HG02571 (cell line): ENCODE measurements around the gene KRTAP9-8.
"Not testable (repeated sequence)": the region's sequence is repeated elsewhere in the genome, so short reads cannot be mapped to it uniquely, and the experiment has no call there.

Source experiments
- ATAC-seq: cut with Tn5 transposase; IDR thresholded peaks from one replicate; pipeline ENCODE4 v1.9.1; 2021; ENCODE audit warnings: mild to moderate bottlenecking, moderate library complexity; ENCODE audit not compliant: unreplicated experiment

Gene KRTAP9-8

DNA sequence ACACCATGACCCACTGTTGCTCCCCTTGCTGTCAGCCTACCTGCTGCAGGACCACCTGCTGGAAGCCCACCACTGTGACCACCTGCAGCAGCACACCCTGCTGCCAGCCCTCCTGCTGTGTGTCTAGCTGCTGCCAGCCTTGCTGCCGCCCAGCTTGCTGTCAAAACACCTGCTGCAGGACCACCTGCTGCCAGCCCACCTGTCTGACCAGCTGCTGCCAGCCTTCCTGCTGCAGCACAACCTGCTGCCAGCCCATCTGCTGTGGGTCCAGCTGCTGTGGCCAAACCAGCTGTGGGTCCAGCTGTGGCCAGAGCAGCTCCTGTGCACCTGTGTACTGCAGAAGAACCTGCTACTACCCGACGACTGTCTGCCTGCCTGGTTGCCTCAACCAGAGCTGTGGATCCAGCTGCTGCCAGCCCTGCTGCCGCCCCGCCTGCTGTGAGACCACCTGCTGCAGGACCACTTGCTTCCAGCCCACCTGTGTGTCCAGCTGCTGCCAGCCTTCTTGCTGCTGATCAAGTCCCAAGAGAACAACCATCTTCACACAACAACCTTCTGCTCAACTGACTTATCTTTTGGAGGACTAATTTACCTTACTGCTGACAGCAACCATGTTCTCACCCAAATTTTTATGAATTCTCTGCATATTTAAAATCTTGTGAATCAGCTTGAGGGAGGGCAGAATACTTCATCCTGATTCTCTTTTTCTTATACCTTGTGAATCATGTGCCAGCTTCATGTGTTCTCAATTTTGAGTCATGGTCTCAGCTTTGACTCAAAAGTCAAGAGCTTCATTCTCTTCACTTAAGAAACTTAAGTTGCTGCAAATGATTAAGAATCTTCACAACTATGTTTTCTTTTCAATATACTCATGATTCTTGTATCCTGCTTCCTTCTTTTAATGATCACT, 17.8 kb downstream of the KRTAP9-8 start, which contains the start of gene KRTAP9-9:
Gene KRTAP9-9, plus strand, starts transcription at position 4 of the 910 bp plus-strand sequence.
- not testable (repeated sequence) for ATAC-seq

DNA sequence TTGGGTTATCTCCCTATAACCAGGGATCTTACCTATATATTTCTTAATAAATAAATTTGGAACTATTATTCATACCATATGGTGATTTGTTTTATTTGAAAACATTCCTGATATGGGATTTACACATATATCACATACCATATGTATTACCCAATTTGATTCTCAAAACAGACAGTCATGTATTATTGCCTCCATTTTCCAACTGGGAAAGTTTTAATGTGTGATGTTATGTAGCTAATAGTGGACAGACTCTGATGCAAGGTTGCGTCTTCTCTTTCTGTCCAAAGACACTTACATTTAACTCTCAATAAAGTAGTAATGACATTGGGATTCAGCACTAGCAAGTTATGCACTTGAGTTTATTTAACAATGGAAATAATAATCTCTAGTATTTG, 18.5 kb downstream of the KRTAP9-8 start:
- no peak for ATAC-seq

DNA sequence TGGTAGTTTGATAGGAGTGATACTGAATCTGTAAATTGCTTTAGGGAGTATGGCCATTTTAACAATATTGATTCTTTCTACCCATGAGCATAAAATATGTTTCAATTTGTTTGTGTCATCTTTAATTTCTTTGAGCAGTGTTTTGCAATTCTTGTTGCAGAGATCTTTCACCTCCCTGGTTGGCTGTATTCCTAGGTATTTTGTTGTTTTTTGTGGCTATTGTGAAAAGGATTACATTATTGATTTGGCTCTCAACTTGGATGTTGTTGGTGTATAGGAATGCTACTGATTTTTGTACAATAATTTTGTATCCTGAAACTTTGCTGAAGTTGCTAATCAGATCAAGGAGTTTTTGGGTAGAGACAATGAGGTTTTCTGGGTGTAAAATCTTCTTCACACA, 20.6 kb downstream of the KRTAP9-8 start:
- no peak for ATAC-seq

DNA sequence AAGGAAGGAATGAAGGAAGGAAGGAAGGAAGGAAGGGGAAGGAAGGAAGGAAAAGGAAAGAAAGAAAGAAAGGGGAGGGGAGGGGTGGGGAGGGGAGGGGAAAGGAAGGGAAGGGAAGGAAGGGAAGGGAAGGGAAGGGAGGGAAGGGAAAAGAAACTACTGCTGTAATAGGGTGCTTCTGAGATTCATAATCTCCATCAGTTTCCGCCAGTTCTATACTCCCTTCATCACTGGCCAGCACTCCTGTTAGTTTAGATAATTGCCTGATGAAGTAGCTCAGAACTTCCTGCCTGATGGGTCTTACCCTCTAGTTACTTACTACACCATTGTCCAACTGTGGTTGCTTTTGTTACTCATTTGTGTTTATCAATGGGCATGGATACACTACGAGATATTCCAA, 25.4 kb downstream of the KRTAP9-8 start:
- no peak for ATAC-seq

DNA sequence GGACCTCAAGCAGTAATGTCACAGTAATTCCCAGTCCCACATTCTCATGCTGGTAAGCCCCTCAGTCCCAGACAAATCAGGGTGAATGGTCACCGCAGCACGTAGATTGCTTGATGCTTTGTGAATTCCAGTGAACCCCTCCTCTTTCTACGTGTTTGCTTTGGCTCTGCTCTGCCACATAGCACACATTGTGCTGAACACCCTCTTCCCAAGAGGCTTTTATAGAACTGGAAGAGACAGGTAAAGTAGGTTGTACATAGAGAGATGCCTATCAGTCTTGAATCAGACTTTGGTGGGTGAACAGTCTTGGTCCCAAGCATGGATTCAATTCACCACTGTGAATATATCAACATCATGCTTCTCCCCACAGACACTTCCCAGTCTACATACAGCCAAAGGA, 26.8 kb downstream of the KRTAP9-8 start:
- ATAC-seq: no peak

DNA sequence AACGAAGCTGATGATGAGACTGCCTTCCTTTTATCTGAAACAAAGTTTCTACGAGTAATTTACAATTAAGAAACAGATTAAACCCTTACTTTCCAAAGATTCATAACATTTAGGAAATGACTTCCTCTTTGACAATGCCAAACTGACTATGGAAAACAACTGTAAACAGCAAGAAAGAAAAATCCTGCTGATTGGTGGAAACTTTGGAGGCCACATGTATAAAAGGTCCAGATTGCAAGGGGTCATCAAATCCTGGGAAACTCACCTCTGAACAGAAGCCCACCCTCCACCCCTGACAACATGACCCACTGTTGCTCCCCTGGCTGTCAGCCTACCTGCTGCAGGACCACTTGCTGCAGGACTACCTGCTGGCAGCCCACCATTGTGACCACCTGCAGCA, 27.3 kb downstream of the KRTAP9-8 start, which contains the start of gene KRTAP9-6:
Gene KRTAP9-6, plus strand, starts transcription at position 301 of the 400 bp plus-strand sequence. Its CDS starts 0 bp downstream, at position 301.
- ATAC-seq: no peak

DNA sequence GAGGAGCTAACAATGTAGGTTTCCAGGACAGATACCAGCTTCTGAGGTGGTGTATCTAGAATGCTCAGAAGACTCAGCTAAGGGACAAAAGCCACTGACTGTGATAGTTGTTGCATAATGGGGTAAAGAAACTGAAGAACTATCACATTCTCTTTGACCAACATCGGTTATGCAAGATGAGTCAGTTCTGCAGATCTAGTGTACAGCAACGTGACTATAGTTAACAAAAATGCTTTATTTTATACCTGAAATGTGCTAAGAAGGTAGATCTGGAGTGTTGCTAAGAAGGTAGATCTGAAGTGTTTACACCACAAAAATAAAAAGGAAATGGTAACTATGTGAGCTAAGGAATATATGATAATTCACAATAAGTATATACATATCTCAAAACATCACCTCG, 29.9 kb downstream of the KRTAP9-8 start:
- ATAC-seq: no peak

DNA sequence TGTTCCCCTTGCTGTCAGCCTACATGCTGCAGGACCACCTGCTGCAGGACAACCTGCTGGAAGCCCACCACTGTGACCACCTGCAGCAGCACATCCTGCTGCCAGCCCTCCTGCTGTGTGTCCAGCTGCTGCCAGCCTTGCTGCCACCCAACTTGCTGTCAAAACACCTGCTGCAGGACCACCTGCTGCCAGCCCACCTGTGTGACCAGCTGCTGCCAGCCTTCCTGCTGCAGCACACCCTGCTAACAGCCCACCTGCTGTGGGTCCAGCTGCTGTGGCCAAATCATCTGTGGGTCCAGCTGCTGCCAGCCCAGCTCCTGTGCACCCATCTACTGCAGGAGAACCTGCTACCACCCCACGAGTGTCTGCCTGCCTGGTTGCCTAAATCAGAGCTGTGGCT, 33.5 kb downstream of the KRTAP9-8 start:
- not testable (repeated sequence) for ATAC-seq

DNA sequence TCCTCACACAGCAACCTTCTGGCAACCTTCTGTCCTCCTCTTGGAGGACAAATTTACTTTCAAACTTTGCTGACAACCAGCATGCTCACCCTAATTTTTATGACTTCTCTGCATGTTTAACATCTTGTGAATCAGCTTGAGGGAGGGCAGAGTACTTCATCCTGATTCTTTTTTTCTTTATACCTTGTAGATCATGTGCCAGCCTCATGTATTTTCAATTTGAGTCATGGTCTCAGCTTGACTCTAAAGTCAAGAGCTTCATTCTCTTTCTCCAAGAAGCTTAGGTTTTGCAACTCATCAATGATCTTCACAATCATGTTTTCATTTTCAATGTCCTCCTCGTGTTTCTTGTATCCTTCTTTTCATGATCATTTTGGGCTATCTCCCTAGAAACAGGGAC, 34.1 kb downstream of the KRTAP9-8 start:
- no peak for ATAC-seq

DNA sequence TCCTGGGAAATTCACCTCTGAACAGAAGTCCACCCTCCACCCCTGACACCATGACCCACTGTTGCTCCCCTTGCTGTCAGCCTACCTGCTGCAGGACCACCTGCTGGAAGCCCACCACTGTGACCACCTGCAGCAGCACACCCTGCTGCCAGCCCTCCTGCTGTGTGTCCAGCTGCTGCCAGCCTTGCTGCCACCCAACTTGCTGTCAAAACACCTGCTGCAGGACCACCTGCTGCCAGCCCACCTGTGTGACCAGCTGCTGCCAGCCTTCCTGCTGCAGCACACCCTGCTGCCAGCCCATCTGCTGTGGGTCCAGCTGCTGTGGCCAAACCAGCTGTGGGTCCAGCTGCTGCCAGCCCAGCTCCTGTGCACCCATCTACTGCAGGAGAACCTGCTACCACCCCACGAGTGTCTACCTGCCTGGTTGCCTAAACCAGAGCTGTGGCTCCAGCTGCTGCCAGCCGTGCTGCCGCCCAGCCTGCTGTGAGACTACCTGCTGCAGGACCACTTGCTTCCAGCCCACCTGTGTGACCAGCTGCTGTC, 37.9 kb downstream of the KRTAP9-8 start, which contains the start of gene KRTAP9-7:
Gene KRTAP9-7, plus strand, starts transcription at position 51 of the 543 bp plus-strand sequence. Its CDS starts 0 bp downstream, at position 51.
- ATAC-seq: not testable (repeated sequence)

DNA sequence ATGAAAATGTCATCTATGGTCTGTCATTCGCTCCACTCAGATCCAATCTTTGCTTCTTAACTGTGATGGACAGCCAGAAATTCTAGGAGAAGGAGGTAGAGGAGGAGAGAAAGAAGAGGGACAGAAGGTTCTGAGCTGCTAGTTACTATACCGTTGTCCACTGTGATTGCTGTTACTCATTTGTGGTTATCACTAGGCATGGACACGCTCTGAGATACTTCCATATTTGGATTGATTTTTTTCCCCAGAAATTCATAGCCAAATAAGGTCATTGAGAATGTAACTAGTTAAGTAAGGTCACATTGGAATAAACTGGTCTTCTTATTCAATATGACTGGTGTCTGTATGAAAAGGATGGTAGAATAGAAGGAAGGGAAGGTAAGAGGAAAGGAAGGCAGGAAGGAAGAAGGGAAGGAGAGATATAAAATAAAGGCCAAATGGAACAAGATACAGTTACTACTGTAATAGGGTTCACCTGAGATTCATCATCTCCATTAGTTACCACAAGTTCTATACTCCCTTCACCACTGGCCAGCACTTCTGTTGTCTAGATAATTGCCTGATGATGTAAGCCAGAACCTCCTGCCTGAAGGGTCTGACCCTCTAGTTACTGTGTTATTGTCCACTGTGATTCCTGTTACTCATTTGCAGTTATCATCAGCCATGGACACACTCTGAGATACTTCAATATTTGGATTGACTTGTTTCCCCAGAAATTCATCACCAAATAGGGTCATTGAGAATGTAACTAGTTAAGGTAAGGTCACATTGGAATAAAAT, 40.6 kb downstream of the KRTAP9-8 start:
- no peak for ATAC-seq

DNA sequence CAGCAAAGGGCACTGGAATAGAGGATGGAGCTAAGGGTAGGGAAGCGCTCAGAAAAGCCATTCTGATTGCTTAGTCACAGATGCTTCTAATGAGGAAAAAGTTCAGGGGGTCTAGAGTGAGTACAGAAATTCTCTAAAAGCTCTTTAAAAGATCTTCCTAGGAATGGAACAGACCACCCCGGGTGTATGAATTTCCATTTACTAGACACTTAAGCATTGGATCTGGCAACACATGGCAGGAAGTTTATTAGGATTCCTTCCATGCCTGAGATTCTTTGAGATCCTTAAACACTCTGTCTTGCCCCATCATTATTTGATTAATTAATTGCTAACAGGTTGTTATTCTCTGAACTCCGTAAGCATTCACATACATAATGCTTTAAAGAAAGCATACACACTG, 46.2 kb downstream of the KRTAP9-8 start:
- ATAC-seq: no peak

DNA sequence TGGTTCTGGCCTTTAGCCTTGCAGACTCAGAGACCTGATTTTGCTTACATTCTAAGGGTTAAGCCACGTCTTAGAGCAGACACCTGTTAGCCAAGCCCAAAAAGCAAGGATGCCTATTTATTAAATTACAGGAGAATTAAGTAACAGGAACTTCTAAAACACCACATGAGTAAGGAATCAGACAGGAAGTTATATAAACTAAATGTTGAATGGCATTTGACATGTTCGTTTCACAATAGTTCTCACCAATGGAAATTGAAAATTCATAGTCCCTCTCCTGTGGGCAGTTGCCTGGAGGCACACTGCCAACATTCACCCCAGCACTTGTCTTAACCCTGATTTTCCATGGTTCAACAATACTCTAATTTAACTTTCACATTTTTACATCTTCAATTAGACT, 46.7 kb downstream of the KRTAP9-8 start:
- no peak for ATAC-seq

DNA sequence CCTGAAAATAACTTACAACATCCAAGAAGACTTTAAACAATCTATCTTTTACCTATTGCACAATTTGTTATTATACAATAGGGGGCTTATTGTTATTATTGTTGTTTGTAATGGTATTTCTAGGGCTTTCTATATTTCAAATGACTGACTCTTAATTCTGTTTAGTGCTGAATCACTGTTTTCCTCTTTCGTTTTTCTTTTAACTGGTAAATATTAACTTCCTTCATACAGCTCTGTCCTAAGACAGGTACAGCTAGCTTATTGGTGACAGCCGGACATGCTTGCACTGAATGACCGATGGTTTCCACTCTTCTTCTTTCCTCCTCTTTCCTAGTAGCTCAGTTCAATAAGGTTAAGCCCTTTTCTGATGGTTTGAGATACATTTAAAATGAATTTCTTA, 49.3 kb downstream of the KRTAP9-8 start:
- ATAC-seq: no peak
